ENCODE measurements around the gene NRAP. TPM values are rescaled to one million over a fixed set of nuclear protein-coding genes. Genes with fewer than 3 reads are reported as not detected.

The NRAP gene
- polyA plus RNA-seq, 1 donor from 2014 or later, result not detected

DNA sequence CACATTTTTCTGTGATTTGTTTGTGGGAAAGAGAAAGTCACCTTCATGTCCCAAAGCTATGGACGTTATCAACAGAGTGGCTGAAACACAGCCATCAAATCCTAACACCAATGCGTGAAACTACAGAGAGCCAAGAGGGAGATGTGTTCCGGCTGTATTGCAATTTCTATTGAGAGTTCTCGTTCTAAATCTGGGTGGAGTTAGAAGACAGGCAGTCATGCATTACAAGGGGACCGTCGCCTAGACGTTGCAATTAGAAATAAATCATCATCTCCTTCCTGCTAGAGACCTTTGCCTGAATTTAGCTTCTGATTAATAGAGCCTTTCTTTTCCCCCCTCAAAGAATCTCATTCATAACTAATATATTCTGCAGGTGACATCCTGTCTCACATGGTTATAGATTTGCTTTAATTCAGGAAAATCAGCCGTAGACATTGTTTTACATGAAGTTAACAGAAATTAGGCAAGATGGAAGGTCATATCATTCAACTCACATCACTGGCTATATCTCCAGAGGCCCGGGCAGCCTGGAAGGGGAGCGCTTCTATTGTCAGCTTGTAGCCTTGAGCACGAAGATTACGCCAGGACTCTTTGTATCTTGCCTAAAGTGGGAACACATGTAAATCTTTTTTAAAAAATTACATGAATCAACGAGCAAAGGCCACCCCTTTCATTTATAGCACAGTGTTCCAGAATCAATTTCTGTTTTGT is 58.4 kb downstream of the NRAP start:
- Histone ChIP-seq H3K27ac (ENCODE audit: low read length) (no peak overlapping the region), H3K9ac (ENCODE audit: low read length) (no peak overlapping the region), H3K27me3 (ENCODE audit: insufficient read depth, low read depth, low read length) (no peaks in the 10 kb centered on the region), H3K4me3 (ENCODE audit: low read length) (no peak overlapping the region), H3F3A (ENCODE audit: insufficient read depth, low read length, poor library complexity, severe bottlenecking) (no peaks in the 10 kb centered on the region), H3K9me3 (ENCODE audit: low read length) (no peaks in the 10 kb centered on the region), H2AFZ (ENCODE audit: low read depth, low read length) (no peak overlapping the region), H4K20me1 (ENCODE audit: insufficient read depth) (no peaks in the 10 kb centered on the region), H3K9me2 (ENCODE audit: insufficient read depth, low read length) (no peaks in the 10 kb centered on the region), H3K79me2 (replicated peaks; ENCODE audit: insufficient read depth, low read length) (no peaks in the 10 kb centered on the region), H3K4me2 (ENCODE audit: low read length) (no peak overlapping the region), H3K36me3 (ENCODE audit: insufficient read depth, low read length) (no peaks in the 10 kb centered on the region)
- TF ChIP-seq EZH2 (IDR thresholded peaks at IDR 0.05; ENCODE audit: borderline replicate concordance, insufficient read depth, low read length, poor library complexity, severe bottlenecking) (no peak), POLR2AphosphoS5 (IDR thresholded peaks at IDR 0.05) (no peak), MXI1 (conservative IDR thresholded peaks at IDR 0.05; ENCODE audit: poor library complexity, severe bottlenecking) (no peak), TAF1 (IDR thresholded peaks at IDR 0.05; ENCODE audit: low read depth) (no peak), EP300 (conservative IDR thresholded peaks at IDR 0.05; ENCODE audit: poor library complexity, severe bottlenecking) (no peak)

DNA sequence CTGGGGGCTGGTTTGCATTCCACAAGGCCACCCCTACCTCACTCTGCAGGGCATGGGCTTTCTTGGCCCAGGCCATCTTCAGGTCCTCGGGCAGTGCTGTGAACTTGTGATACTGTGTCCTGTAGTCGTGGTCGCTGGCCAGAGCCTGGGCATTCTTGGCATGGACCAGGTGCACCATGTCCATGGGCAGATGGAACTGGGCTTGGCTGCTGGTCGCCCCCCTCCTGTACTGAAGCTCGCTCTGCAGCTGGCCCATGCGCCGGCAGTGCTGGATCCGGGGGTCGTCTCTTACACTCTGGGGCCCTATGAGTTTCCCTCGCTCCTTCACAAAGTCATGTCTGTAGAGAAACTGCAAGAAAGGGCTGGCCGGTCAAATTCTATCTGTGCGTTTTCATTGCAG is 59.3 kb downstream of the NRAP start:
- no peak overlapping the region for H3K4me3 ChIP-seq (ENCODE audit: low read length)
- no peaks in the 10 kb centered on the region for H3K27me3 ChIP-seq (ENCODE audit: insufficient read depth, low read depth, low read length)
- H2AFZ ChIP-seq (ENCODE audit: low read depth, low read length), result no peak overlapping the region
- H3K79me2 ChIP-seq (replicated peaks; ENCODE audit: insufficient read depth, low read length), result no peaks in the 10 kb centered on the region
- H3K9me2 ChIP-seq (ENCODE audit: insufficient read depth, low read length), result no peaks in the 10 kb centered on the region
- no peaks in the 10 kb centered on the region for H3K36me3 ChIP-seq (ENCODE audit: insufficient read depth, low read length)
- no peaks in the 10 kb centered on the region for H3F3A ChIP-seq (ENCODE audit: insufficient read depth, low read length, poor library complexity, severe bottlenecking)
- no peak overlapping the region for H3K27ac ChIP-seq (ENCODE audit: low read length)
- H3K9me3 ChIP-seq (ENCODE audit: low read length), result no peaks in the 10 kb centered on the region
- no peak overlapping the region for H3K4me2 ChIP-seq (ENCODE audit: low read length)
- TF ChIP-seq MXI1 (conservative IDR thresholded peaks at IDR 0.05; ENCODE audit: poor library complexity, severe bottlenecking) (no peak), EZH2 (IDR thresholded peaks at IDR 0.05; ENCODE audit: borderline replicate concordance, insufficient read depth, low read length, poor library complexity, severe bottlenecking) (no peak), TAF1 (IDR thresholded peaks at IDR 0.05; ENCODE audit: low read depth) (no peak), EP300 (conservative IDR thresholded peaks at IDR 0.05; ENCODE audit: poor library complexity, severe bottlenecking) (no peak), RAD21 (conservative IDR thresholded peaks at IDR 0.05) (no peak), POLR2AphosphoS5 (IDR thresholded peaks at IDR 0.05) (no peak), SMC3 (conservative IDR thresholded peaks at IDR 0.05; ENCODE audit: poor library complexity) (no peak)
- TF ChIP-seq, protein P1, sequence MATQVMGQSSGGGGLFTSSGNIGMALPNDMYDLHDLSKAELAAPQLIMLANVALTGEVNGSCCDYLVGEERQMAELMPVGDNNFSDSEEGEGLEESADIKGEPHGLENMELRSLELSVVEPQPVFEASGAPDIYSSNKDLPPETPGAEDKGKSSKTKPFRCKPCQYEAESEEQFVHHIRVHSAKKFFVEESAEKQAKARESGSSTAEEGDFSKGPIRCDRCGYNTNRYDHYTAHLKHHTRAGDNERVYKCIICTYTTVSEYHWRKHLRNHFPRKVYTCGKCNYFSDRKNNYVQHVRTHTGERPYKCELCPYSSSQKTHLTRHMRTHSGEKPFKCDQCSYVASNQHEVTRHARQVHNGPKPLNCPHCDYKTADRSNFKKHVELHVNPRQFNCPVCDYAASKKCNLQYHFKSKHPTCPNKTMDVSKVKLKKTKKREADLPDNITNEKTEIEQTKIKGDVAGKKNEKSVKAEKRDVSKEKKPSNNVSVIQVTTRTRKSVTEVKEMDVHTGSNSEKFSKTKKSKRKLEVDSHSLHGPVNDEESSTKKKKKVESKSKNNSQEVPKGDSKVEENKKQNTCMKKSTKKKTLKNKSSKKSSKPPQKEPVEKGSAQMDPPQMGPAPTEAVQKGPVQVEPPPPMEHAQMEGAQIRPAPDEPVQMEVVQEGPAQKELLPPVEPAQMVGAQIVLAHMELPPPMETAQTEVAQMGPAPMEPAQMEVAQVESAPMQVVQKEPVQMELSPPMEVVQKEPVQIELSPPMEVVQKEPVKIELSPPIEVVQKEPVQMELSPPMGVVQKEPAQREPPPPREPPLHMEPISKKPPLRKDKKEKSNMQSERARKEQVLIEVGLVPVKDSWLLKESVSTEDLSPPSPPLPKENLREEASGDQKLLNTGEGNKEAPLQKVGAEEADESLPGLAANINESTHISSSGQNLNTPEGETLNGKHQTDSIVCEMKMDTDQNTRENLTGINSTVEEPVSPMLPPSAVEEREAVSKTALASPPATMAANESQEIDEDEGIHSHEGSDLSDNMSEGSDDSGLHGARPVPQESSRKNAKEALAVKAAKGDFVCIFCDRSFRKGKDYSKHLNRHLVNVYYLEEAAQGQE (IDR thresholded peaks at IDR 0.05; ENCODE audit: borderline replicate concordance), result no peak
- TF ChIP-seq, protein P2, sequence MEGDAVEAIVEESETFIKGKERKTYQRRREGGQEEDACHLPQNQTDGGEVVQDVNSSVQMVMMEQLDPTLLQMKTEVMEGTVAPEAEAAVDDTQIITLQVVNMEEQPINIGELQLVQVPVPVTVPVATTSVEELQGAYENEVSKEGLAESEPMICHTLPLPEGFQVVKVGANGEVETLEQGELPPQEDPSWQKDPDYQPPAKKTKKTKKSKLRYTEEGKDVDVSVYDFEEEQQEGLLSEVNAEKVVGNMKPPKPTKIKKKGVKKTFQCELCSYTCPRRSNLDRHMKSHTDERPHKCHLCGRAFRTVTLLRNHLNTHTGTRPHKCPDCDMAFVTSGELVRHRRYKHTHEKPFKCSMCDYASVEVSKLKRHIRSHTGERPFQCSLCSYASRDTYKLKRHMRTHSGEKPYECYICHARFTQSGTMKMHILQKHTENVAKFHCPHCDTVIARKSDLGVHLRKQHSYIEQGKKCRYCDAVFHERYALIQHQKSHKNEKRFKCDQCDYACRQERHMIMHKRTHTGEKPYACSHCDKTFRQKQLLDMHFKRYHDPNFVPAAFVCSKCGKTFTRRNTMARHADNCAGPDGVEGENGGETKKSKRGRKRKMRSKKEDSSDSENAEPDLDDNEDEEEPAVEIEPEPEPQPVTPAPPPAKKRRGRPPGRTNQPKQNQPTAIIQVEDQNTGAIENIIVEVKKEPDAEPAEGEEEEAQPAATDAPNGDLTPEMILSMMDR (IDR thresholded peaks at IDR 0.05; ENCODE audit: poor library complexity, severe bottlenecking), result no peak
- no peak overlapping the region for H3K9ac ChIP-seq (ENCODE audit: low read length)
- no peaks in the 10 kb centered on the region for H4K20me1 ChIP-seq (ENCODE audit: insufficient read depth)

Data from neural cell (in vitro differentiated cells).